ENCODE measurements around the gene TBPL1.

- TF ChIP-seq POLR2A (IDR thresholded peaks at IDR 0.05) (no peak), CTCF (IDR thresholded peaks at IDR 0.05) (no peak)
These were observed 16.9 kb downstream of the TBPL1 start for GRCh38 chr6:133969921-133970295.
